CD4-positive, alpha-beta T cell treated with Interleukin-17A for 4 hours (primary cell): Measurements from ENCODE around the gene FNDC7.
"Not testable (repeated sequence)": the region's sequence is repeated elsewhere in the genome, so short reads cannot be mapped to it uniquely, and the experiment has no call there.

Experiments
- DNase-seq: peaks from one replicate; pipeline ENCODE4 v3.0.0-alpha.2; 2020; ENCODE audit warnings: mixed read lengths

FNDC7 gene

GRCh38 chr1:108701176-108701849 lies 11.4 kb upstream of the FNDC7 start:
- DNase-seq, result no peak

GRCh38 chr1:108702109-108702508 lies 10.6 kb upstream of the FNDC7 start:
- not testable (repeated sequence) for DNase-seq

GRCh38 chr1:108703939-108704338 lies 8.8 kb upstream of the FNDC7 start:
- no peak for DNase-seq

- DNase-seq, result no peak
Measured at GRCh38 chr1:108704496-108704895, 8.2 kb upstream of the FNDC7 start.

GRCh38 chr1:108706643-108707042 lies 6.1 kb upstream of the FNDC7 start:
- DNase-seq, result no peak

GRCh38 chr1:108708691-108709660 lies 3.7 kb upstream of the FNDC7 start:
- DNase-seq, result peak; percentile 80

- DNase-seq, result no peak
Measured at GRCh38 chr1:108715932-108716331, 3.2 kb downstream of the FNDC7 start.

GRCh38 chr1:108716437-108717230 lies 3.9 kb downstream of the FNDC7 start:
- no peak for DNase-seq

GRCh38 chr1:108717774-108718316 lies 5.1 kb downstream of the FNDC7 start:
- DNase-seq, result no peak

- DNase-seq, result no peak
Measured at GRCh38 chr1:108718927-108719655, 6.4 kb downstream of the FNDC7 start.

- no peak for DNase-seq
Measured at GRCh38 chr1:108719656-108720435, 7.1 kb downstream of the FNDC7 start.

- DNase-seq, result no peak
Measured at GRCh38 chr1:108722292-108722691, 9.6 kb downstream of the FNDC7 start.

GRCh38 chr1:108725906-108726305 lies 13.2 kb downstream of the FNDC7 start:
- DNase-seq, result no peak

GRCh38 chr1:108728327-108728923 lies 15.7 kb downstream of the FNDC7 start:
- no peak for DNase-seq

GRCh38 chr1:108729481-108729880 lies 16.8 kb downstream of the FNDC7 start:
- no peak for DNase-seq

GRCh38 chr1:108732398-108732797 lies 19.7 kb downstream of the FNDC7 start:
- DNase-seq, result no peak

GRCh38 chr1:108734171-108734865 lies 21.6 kb downstream of the FNDC7 start:
- DNase-seq, result no peak

- DNase-seq, result no peak
Measured at GRCh38 chr1:108742253-108742652, 29.5 kb downstream of the FNDC7 start.

- DNase-seq, result no peak
Measured at GRCh38 chr1:108745980-108746381, 33.3 kb downstream of the FNDC7 start.
